NCI-H526 (cell line): ENCODE results near the gene SERINC1.

ENCODE experiments used
- DNase-seq, 2 experiments: peaks; one replicate each; lab custom pipeline; 2025; lab: John Stamatoyannopoulos, UW

SERINC1 gene

GRCh38 chr6:122393351-122393896 is 78.2 kb downstream of the SERINC1 start:
- DNase-seq = no peak
